GM21381 (cell line): ENCODE results near the gene HBE1.
"Not testable (repeated sequence)": the region's sequence is repeated elsewhere in the genome, so short reads cannot be mapped to it uniquely, and the experiment has no call there.

Source experiments
- ATAC-seq: cut with Tn5 transposase; IDR thresholded peaks from one replicate; pipeline ENCODE4 v1.9.1; 2021; ENCODE audit warnings: mild to moderate bottlenecking, moderate library complexity; ENCODE audit not compliant: unreplicated experiment

HBE1 gene

GRCh38 chr11:5285703-5286340 lies 16.1 kb upstream of the HBE1 start:
- no peak for ATAC-seq

GRCh38 chr11:5284637-5285036 lies 14.9 kb upstream of the HBE1 start:
- no peak for ATAC-seq

GRCh38 chr11:5283882-5284281 lies 14.1 kb upstream of the HBE1 start:
- no peak for ATAC-seq

- ATAC-seq = no peak
Observed at GRCh38 chr11:5283086-5283485, 13.3 kb upstream of the HBE1 start.

GRCh38 chr11:5282628-5283027 lies 12.9 kb upstream of the HBE1 start:
- no peak for ATAC-seq

GRCh38 chr11:5281596-5281995 lies 11.9 kb upstream of the HBE1 start:
- no peak for ATAC-seq

- ATAC-seq = peak; percentile 94
Observed at GRCh38 chr11:5280582-5281102, 10.9 kb upstream of the HBE1 start.

GRCh38 chr11:5279471-5280090 lies 9.8 kb upstream of the HBE1 start:
- no peak for ATAC-seq

GRCh38 chr11:5277807-5278382 lies 8.2 kb upstream of the HBE1 start:
- no peak for ATAC-seq

GRCh38 chr11:5276697-5277096 lies 7.0 kb upstream of the HBE1 start:
- no peak for ATAC-seq

GRCh38 chr11:5275369-5276110 lies 5.8 kb upstream of the HBE1 start:
- ATAC-seq = no peak

- ATAC-seq = no peak
Observed at GRCh38 chr11:5274395-5274794, 4.7 kb upstream of the HBE1 start.

- no peak for ATAC-seq
Observed at GRCh38 chr11:5272395-5273017, 2.8 kb upstream of the HBE1 start.

- no peak for ATAC-seq
Observed at GRCh38 chr11:5267033-5267563, 2.6 kb downstream of the HBE1 start.

- no peak for ATAC-seq
Observed at GRCh38 chr11:5266609-5267008, 3.1 kb downstream of the HBE1 start.

GRCh38 chr11:5265832-5266231 lies 3.9 kb downstream of the HBE1 start:
- ATAC-seq = no peak

- ATAC-seq = no peak
Observed at GRCh38 chr11:5258543-5259262, 11.0 kb downstream of the HBE1 start.

GRCh38 chr11:5257296-5257695 lies 12.4 kb downstream of the HBE1 start:
- ATAC-seq = no peak

GRCh38 chr11:5254646-5255413 lies 14.9 kb downstream of the HBE1 start, which contains the start of gene HBG2:
HBG2 (minus strand) TSS chr11:5254781; CDS start chr11:5254728, 53 bp downstream.
- not testable (repeated sequence) for ATAC-seq
